ENCODE results near the gene POLA1. TPM values are rescaled to one million over a fixed set of nuclear protein-coding genes. Genes with fewer than 3 reads are reported as not detected.

POLA1 gene
- total RNA-seq, 1 donor = 7.8 TPM

DNA sequence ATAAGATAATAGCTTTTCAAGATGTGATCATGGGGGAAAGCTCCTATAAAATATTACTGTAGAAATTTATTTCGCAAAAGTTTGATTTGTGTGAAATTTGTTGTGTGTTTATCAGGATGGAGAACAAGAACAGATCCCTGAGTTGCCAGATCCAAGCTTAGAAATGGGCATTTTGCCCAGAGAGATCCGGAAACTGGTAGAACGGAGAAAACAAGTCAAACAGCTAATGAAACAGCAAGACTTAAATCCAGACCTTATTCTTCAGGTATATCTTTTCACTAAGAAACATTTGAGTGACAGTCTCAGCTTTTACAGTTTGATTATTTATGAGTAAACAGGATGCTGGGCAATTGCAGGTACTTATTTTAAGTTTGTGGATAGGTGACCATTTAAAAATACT, 54.5 kb downstream of the POLA1 start:
- no peaks in the 10 kb centered on the region for H3K9me3 ChIP-seq (ENCODE audit: low read depth, low read length)
- no peaks in the 10 kb centered on the region for H3K4me1 ChIP-seq (ENCODE audit: insufficient read depth, low read length)
- H3K4me3 ChIP-seq (ENCODE audit: low read length) = no peak overlapping the region
- no peaks in the 10 kb centered on the region for H3K27me3 ChIP-seq (ENCODE audit: insufficient read depth, low read length)

GRCh38 chrX:24759786-24760185, 66.1 kb downstream of the POLA1 start:
- Histone ChIP-seq H3K4me3 (ENCODE audit: low read length) (no peak overlapping the region), H3K4me1 (ENCODE audit: insufficient read depth, low read length) (no peaks in the 10 kb centered on the region), H3K27me3 (ENCODE audit: insufficient read depth, low read length) (no peaks in the 10 kb centered on the region), H3K9me3 (ENCODE audit: low read depth, low read length) (no peaks in the 10 kb centered on the region)

DNA sequence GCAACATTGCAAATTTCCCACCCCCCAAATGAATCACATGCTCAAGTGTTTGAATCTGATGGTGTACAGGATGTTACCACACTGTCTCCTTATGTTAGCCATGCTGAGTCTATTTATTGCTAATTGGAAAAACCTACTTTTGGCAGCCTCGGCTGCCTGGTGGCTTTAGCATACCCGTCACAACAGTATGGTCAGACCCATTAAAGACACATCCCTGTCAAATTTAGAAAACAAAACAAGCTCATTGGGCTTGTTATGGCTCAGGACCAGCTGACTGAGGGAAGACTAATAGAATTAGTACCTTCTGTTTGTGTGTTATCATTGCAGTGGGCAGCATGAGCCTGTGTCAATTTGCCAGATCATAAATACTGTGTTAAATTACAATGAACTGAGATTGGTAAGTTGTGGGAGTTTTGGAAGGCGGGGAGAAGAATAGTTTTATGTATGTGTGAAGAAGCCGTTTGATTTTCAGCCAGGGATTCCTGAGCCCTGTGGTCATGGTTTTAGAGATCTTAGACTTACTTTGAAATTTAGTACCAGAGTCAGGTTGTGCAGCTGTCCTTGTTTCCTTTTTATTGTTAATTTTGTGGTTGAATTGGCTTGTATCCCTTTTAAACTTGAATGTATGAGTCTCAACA, 66.8 kb downstream of the POLA1 start:
- Histone ChIP-seq H3K4me1 (ENCODE audit: insufficient read depth, low read length) (no peaks in the 10 kb centered on the region), H3K27me3 (ENCODE audit: insufficient read depth, low read length) (no peaks in the 10 kb centered on the region), H3K9me3 (ENCODE audit: low read depth, low read length) (no peaks in the 10 kb centered on the region), H3K4me3 (ENCODE audit: low read length) (no peak overlapping the region)

- H3K4me1 ChIP-seq (ENCODE audit: insufficient read depth, low read length) = no peaks in the 10 kb centered on the region
- no peaks in the 10 kb centered on the region for H3K9me3 ChIP-seq (ENCODE audit: low read depth, low read length)
- no peak overlapping the region for H3K4me3 ChIP-seq (ENCODE audit: low read length)
- no peaks in the 10 kb centered on the region for H3K27me3 ChIP-seq (ENCODE audit: insufficient read depth, low read length)
Observed at GRCh38 chrX:24761306-24761705, 67.6 kb downstream of the POLA1 start.

DNA sequence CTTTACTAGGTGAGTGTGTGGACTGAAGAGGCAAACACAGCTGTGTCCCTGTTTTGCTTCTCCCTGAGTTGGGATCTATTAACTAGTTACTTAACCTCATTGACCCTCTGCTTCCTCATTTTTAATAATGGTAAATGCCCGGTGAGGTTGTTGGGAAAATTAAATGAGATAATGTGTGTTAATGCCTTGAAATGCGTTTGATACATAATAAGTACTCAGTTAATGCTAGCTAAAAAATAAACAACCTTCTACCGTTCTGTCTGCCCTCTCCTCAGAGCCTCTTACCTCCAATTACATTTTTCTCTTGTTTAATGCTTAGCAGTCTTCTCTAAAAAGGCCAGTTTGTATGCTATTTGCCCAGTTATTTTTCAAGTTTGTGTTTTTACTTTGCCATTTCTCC, 70.3 kb downstream of the POLA1 start:
- Histone ChIP-seq H3K27me3 (ENCODE audit: insufficient read depth, low read length) (no peaks in the 10 kb centered on the region), H3K4me1 (ENCODE audit: insufficient read depth, low read length) (no peaks in the 10 kb centered on the region), H3K9me3 (ENCODE audit: low read depth, low read length) (no peaks in the 10 kb centered on the region), H3K4me3 (ENCODE audit: low read length) (no peak overlapping the region)

DNA sequence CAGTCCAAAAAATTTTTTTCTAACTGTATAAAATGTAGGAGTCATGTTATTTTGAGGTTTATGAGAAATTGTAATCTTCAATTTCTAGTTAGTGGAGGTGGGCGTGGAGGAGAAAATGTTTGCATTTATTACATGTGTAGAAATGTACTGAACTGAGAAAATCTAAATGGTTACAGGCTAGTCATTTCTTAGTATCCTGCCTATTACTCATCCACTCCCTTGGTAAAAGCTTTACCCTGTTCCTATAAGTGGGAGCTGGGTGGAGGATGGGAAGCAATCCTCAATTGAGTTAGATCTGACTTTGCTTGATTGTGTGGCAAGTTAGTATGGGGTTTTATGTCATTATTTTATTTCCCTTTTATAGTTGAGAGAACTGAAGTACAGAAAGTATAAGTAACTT, 73.8 kb downstream of the POLA1 start:
- H3K4me3 ChIP-seq (ENCODE audit: low read length) = no peak overlapping the region
- H3K9me3 ChIP-seq (ENCODE audit: low read depth, low read length) = no peaks in the 10 kb centered on the region
- H3K4me1 ChIP-seq (ENCODE audit: insufficient read depth, low read length) = no peaks in the 10 kb centered on the region
- H3K27me3 ChIP-seq (ENCODE audit: insufficient read depth, low read length) = no peaks in the 10 kb centered on the region

- no peaks in the 10 kb centered on the region for H3K27me3 ChIP-seq (ENCODE audit: insufficient read depth, low read length)
- H3K4me1 ChIP-seq (ENCODE audit: insufficient read depth, low read length) = no peaks in the 10 kb centered on the region
- H3K9me3 ChIP-seq (ENCODE audit: low read depth, low read length) = no peaks in the 10 kb centered on the region
- no peak overlapping the region for H3K4me3 ChIP-seq (ENCODE audit: low read length)
Observed at GRCh38 chrX:24768556-24768955, 74.8 kb downstream of the POLA1 start.

- no peak overlapping the region for H3K4me3 ChIP-seq (ENCODE audit: low read length)
- H3K9me3 ChIP-seq (ENCODE audit: low read depth, low read length) = no peaks in the 10 kb centered on the region
- no peaks in the 10 kb centered on the region for H3K4me1 ChIP-seq (ENCODE audit: insufficient read depth, low read length)
- H3K27me3 ChIP-seq (ENCODE audit: insufficient read depth, low read length) = no peaks in the 10 kb centered on the region
Observed at GRCh38 chrX:24774650-24775049, 80.9 kb downstream of the POLA1 start.

GRCh38 chrX:24775891-24776290, 82.2 kb downstream of the POLA1 start:
- Histone ChIP-seq H3K4me3 (ENCODE audit: low read length) (no peak overlapping the region), H3K9me3 (ENCODE audit: low read depth, low read length) (no peaks in the 10 kb centered on the region), H3K27me3 (ENCODE audit: insufficient read depth, low read length) (no peaks in the 10 kb centered on the region), H3K4me1 (ENCODE audit: insufficient read depth, low read length) (no peaks in the 10 kb centered on the region)

DNA sequence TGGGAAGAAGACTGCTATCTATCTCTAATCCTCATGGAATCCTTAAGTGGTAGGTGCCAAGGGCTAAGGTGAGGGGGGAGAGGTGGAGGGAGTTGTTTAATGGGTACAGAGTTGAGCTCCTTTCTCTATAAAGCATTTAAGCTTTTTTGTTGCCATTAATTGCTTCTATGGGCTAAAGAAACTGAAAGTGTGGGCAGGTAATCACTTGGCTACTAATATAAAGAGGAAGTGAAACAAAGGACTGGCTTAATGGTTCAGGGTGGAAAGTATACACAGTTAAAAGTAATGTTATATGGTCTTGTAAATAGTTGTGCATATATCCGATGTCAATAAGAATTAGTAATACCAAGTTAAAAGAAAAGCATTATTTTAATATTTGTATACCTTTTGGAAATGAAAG, 83.9 kb downstream of the POLA1 start:
- H3K4me1 ChIP-seq (ENCODE audit: insufficient read depth, low read length) = no peaks in the 10 kb centered on the region
- no peak overlapping the region for H3K4me3 ChIP-seq (ENCODE audit: low read length)
- no peaks in the 10 kb centered on the region for H3K27me3 ChIP-seq (ENCODE audit: insufficient read depth, low read length)
- H3K9me3 ChIP-seq (ENCODE audit: low read depth, low read length) = no peaks in the 10 kb centered on the region

DNA sequence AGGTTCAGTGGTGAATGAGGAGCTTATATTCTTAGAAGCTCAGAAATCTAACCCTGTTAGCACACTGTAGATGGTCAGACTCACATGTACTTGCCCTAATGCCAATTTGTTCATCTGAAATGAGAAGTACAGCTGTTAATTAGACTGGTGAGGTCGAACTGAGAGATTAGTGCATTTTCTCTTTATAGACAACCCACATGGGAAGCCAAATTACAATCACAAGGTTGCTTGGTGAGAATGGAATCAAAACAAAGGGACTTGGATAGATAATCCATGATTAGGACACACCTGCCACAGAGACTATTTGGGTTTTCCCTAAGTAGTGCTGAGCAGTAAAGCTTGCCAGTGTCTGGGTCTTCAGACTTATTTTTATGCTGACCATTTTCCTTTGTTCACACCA, 88.3 kb downstream of the POLA1 start:
- no peak overlapping the region for H3K4me3 ChIP-seq (ENCODE audit: low read length)
- no peaks in the 10 kb centered on the region for H3K9me3 ChIP-seq (ENCODE audit: low read depth, low read length)
- H3K4me1 ChIP-seq (ENCODE audit: insufficient read depth, low read length) = no peaks in the 10 kb centered on the region
- no peaks in the 10 kb centered on the region for H3K27me3 ChIP-seq (ENCODE audit: insufficient read depth, low read length)

GRCh38 chrX:24789047-24789446, 95.3 kb downstream of the POLA1 start:
- Histone ChIP-seq H3K4me1 (ENCODE audit: insufficient read depth, low read length) (no peaks in the 10 kb centered on the region), H3K9me3 (ENCODE audit: low read depth, low read length) (no peaks in the 10 kb centered on the region), H3K27me3 (ENCODE audit: insufficient read depth, low read length) (no peaks in the 10 kb centered on the region), H3K4me3 (ENCODE audit: low read length) (no peak overlapping the region)

DNA sequence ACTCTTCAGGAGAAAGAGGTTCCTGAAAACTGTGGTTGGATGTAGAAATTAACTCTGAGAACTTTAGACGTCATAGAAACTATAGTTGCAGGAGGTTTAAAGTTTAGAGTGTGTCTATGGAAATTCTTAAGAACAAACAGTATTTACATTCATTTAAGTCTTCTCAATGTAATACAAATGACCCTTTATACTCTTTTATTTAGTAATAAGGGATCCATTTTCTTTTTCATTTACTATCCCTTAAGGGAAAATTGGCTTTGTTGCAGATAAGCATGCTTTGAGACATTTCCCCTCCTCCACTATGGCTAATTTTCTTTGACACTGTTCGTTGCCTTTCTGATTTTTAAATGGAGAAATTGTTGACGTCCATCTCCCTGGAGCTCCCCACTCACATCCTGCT, 96.4 kb downstream of the POLA1 start:
- H3K4me3 ChIP-seq (ENCODE audit: low read length) = no peak overlapping the region
- H3K4me1 ChIP-seq (ENCODE audit: insufficient read depth, low read length) = no peaks in the 10 kb centered on the region
- no peaks in the 10 kb centered on the region for H3K9me3 ChIP-seq (ENCODE audit: low read depth, low read length)
- H3K27me3 ChIP-seq (ENCODE audit: insufficient read depth, low read length) = no peaks in the 10 kb centered on the region

GRCh38 chrX:24796204-24796603, 102.5 kb downstream of the POLA1 start:
- Histone ChIP-seq H3K9me3 (ENCODE audit: low read depth, low read length) (no peaks in the 10 kb centered on the region), H3K4me3 (ENCODE audit: low read length) (no peak overlapping the region), H3K27me3 (ENCODE audit: insufficient read depth, low read length) (no peaks in the 10 kb centered on the region), H3K4me1 (ENCODE audit: insufficient read depth, low read length) (no peaks in the 10 kb centered on the region)

DNA sequence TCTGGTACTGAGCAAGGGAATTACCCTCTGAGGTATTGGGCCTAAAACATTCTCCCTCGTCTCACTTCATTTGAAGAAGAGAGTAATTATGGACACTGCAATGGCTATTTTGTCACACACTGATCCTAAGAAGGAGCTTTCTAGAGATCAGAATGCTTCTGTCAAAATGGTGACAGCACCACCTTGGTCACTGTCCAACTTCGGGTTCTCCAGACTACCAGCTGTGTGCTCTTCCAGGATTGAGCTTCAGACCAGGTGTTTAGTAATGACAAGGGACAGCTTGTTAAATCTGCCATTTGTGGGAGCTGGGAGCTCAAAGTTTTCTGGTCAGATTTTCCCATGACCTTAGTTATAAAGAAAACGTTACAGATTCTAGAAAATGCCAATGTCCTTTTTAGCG, 105.4 kb downstream of the POLA1 start:
- H3K4me1 ChIP-seq (ENCODE audit: insufficient read depth, low read length) = no peaks in the 10 kb centered on the region
- no peak overlapping the region for H3K4me3 ChIP-seq (ENCODE audit: low read length)
- no peaks in the 10 kb centered on the region for H3K27me3 ChIP-seq (ENCODE audit: insufficient read depth, low read length)
- H3K9me3 ChIP-seq (ENCODE audit: low read depth, low read length) = no peaks in the 10 kb centered on the region

GRCh38 chrX:24799565-24799964, 105.8 kb downstream of the POLA1 start:
- Histone ChIP-seq H3K9me3 (ENCODE audit: low read depth, low read length) (no peaks in the 10 kb centered on the region), H3K27me3 (ENCODE audit: insufficient read depth, low read length) (no peaks in the 10 kb centered on the region), H3K4me1 (ENCODE audit: insufficient read depth, low read length) (no peaks in the 10 kb centered on the region), H3K4me3 (ENCODE audit: low read length) (no peak overlapping the region)

Measured in mononuclear cell (primary cell).